OCI-LY7 (cell line): Measurements from ENCODE around the gene CRYGD. TPM values are rescaled to one million over a fixed set of nuclear protein-coding genes. Genes with fewer than 3 reads are reported as not detected.
"Not testable (repeated sequence)": the region's sequence is repeated elsewhere in the genome, so short reads cannot be mapped to it uniquely, and the experiment has no call there.

ENCODE experiments used
- BruUV-seq: library from RNA; stranded (reverse); fragments of 400-500 nt; replicated peaks from 2 replicates; lab custom pipeline; 2021; lab: Mats Ljungman, UMichigan
- CTCF ChIA-PET: fragments of 300-600 bp; sonication (Branson Sonifier 250); formaldehyde crosslinking; loops from one replicate; lab custom pipeline; 2022; ENCODE audit warnings: antibody characterized with exemption; ENCODE audit not compliant: unreplicated experiment; lab: Charles Lee
- POLR2A ChIA-PET: fragments of 300-600 bp; sonication (Branson Sonifier 250); formaldehyde crosslinking; loops from one replicate; lab custom pipeline; 2022; ENCODE audit warnings: antibody characterized with exemption; lab: Charles Lee
- DNase-seq: peaks from one replicate; pipeline ENCODE4 v3.0.0-alpha.2; 2015; ENCODE audit warnings: low spot score
- H2AFZ ChIP-seq: fragments of 200-600 bp; sonication (generic), shearing (Covaris generic); 2 replicates; pipeline ENCODE4 v1.6.1; 2014; ENCODE audit warnings: mild to moderate bottlenecking, antibody characterized with exemption, low read length, moderate library complexity
- H3K27ac ChIP-seq: fragments of 200-600 bp; sonication (generic); 2 replicates; pipeline ENCODE4 v1.5.1; 2014; ENCODE audit warnings: mixed run types, low read depth, mild to moderate bottlenecking, moderate library complexity, low read length, inconsistent platforms; ENCODE audit not compliant: poor library complexity, severe bottlenecking
- H3K36me3 ChIP-seq: fragments of 200-600 bp; sonication (generic); 2 replicates; pipeline ENCODE4 v1.6.1; 2014; ENCODE audit warnings: mild to moderate bottlenecking, antibody characterized with exemption, low read length, moderate library complexity, mixed read lengths; ENCODE audit not compliant: insufficient read depth
- H3K4me1 ChIP-seq: fragments of 200-600 bp; sonication (generic); 2 replicates; pipeline ENCODE4 v1.5.1; 2014; ENCODE audit warnings: mild to moderate bottlenecking, low read length; ENCODE audit not compliant: insufficient read depth, poor library complexity, severe bottlenecking
- H3K4me2 ChIP-seq: fragments of 200-600 bp; sonication (generic); 2 replicates; pipeline ENCODE4 v1.6.1; 2014; ENCODE audit warnings: mild to moderate bottlenecking, low read length
- H3K4me3 ChIP-seq: fragments of 200-600 bp; sonication (generic); 2 replicates; pipeline ENCODE4 v1.5.1; 2014; ENCODE audit warnings: mild to moderate bottlenecking, low read depth, low read length; ENCODE audit not compliant: poor library complexity, severe bottlenecking
- H3K79me2 ChIP-seq: fragments of 200-600 bp; sonication (generic); 2 replicates; pipeline ENCODE4 v1.6.1; 2016; ENCODE audit warnings: low read depth, mild to moderate bottlenecking, low read length, moderate library complexity, mixed read lengths; ENCODE audit not compliant: insufficient read depth
- H3K9me2 ChIP-seq: fragments of 200-600 bp; sonication (generic); 2 replicates; pipeline ENCODE4 v1.6.1; 2016; ENCODE audit warnings: mild to moderate bottlenecking, low read length, mixed read lengths; ENCODE audit not compliant: insufficient read depth
- H3K9me3 ChIP-seq: fragments of 200-600 bp; sonication (generic); 2 replicates; pipeline ENCODE4 v1.6.1; 2014; ENCODE audit warnings: mild to moderate bottlenecking, mixed run types, low read length, mixed read lengths
- H4K20me1 ChIP-seq: fragments of 200-600 bp; sonication (generic); 2 replicates; pipeline ENCODE4 v1.6.1; 2014; ENCODE audit warnings: mild to moderate bottlenecking, antibody characterized with exemption, low read length, moderate library complexity, mixed read lengths; ENCODE audit not compliant: insufficient read depth
- CTCF ChIP-seq: fragments of 200-600 bp; sonication (generic); conservative IDR thresholded peaks from 2 replicates; pipeline ENCODE4 v1.5.1; 2014; ENCODE audit warnings: mild to moderate bottlenecking, antibody characterized with exemption, low read length, moderate library complexity, mixed read lengths
- EZH2phosphoT487 ChIP-seq: fragments of 200-600 bp; sonication (generic); IDR thresholded peaks from 2 replicates; pipeline ENCODE4 v1.6.1; 2018; ENCODE audit warnings: low read depth, borderline replicate concordance, mild to moderate bottlenecking, mixed run types, antibody characterized with exemption, low read length, moderate library complexity, mixed read lengths
- intact Hi-C: fragments of 100-400 bp; cut with micrococcal nuclease; formaldehyde crosslinking; loops from one replicate; pipeline ENCODE4 v1.10.0; 2022; ENCODE audit not compliant: unreplicated experiment
- total RNA-seq, 2 experiments: library from RNA; depleted of rRNA in 1 of 2; stranded (reverse); fragments of >200 nt in 1 of 2; shearing (Covaris generic) in 1 of 2; gene quantifications; 2 replicates each; pipeline ENCODE4 v1.2.3, GENCODE V29; 2014 to 2022

CRYGD gene
- total RNA-seq, 2 experiments from 2014 or later: not detected

- ChIA-PET POLR2A (no interaction called here), CTCF (no interaction called here)
- Histone ChIP-seq H3K4me2 (no peak overlapping the region), H3K9me3 (no peaks in the 10 kb centered on the region), H3K27ac (no peak overlapping the region), H3K4me1 (no peaks in the 10 kb centered on the region), H4K20me1 (no peaks in the 10 kb centered on the region), H3K9me2 (no peaks in the 10 kb centered on the region), H3K4me3 (no peak overlapping the region), H3K79me2 (no peaks in the 10 kb centered on the region), H2AFZ (no peak overlapping the region), H3K36me3 (no peaks in the 10 kb centered on the region)
- BruUV-seq: no TSS peak
- DNase-seq: no peak
- TF ChIP-seq CTCF: no peak
- no peak for TF ChIP-seq EZH2phosphoT487
- intact Hi-C loops: no loop called here
These were observed 24.4 kb downstream of the CRYGD start for GRCh38 chr2:208099682-208100470.

GRCh38 chr2:208098701-208099100 lies 25.6 kb downstream of the CRYGD start:
- H4K20me1 ChIP-seq, H3K9me3 ChIP-seq, CTCF ChIA-PET, H2AFZ ChIP-seq, H3K36me3 ChIP-seq, H3K79me2 ChIP-seq, BruUV-seq, H3K4me1 ChIP-seq, H3K9me2 ChIP-seq, DNase-seq, H3K4me3 ChIP-seq, H3K27ac ChIP-seq, POLR2A ChIA-PET, H3K4me2 ChIP-seq, intact Hi-C loops: not testable (repeated sequence)

- BruUV-seq: no TSS peak
- DNase-seq: no peak
- ChIA-PET CTCF (no interaction called here), POLR2A (no interaction called here)
- H3K9me2 ChIP-seq: no peaks in the 10 kb centered on the region
- no peaks in the 10 kb centered on the region for H4K20me1 ChIP-seq
- H2AFZ ChIP-seq: no peak overlapping the region
- TF ChIP-seq CTCF (no peak), EZH2phosphoT487 (no peak)
- no peaks in the 10 kb centered on the region for H3K36me3 ChIP-seq
- intact Hi-C loops: no loop called here
- no peaks in the 10 kb centered on the region for H3K4me1 ChIP-seq
- no peaks in the 10 kb centered on the region for H3K79me2 ChIP-seq
- no peaks in the 10 kb centered on the region for H3K9me3 ChIP-seq
- H3K4me2 ChIP-seq: no peak overlapping the region
- H3K27ac ChIP-seq: no peak overlapping the region
- H3K4me3 ChIP-seq: no peak overlapping the region
These were observed 26.1 kb downstream of the CRYGD start for GRCh38 chr2:208098267-208098666.
